PFSK-1 (cell line): ENCODE measurements around the gene PAXX.

ENCODE experiments used
- FOXP2 ChIP-seq: optimal IDR thresholded peaks from 2 replicates; pipeline ENCODE3; 2011; ENCODE audit warnings: borderline replicate concordance, control low read depth, inconsistent platforms; ENCODE audit not compliant: insufficient read depth; ENCODE audit errors: extremely low read length, extremely low read depth
- POLR2AphosphoS5 ChIP-seq: IDR thresholded peaks from 2 replicates; pipeline ENCODE4 v1.6.1; 2012; ENCODE audit warnings: low read depth, mild to moderate bottlenecking, control low read depth, low read length, moderate library complexity
- SIN3A ChIP-seq: IDR thresholded peaks from 2 replicates; pipeline ENCODE4 v1.6.1; 2012; ENCODE audit warnings: mild to moderate bottlenecking, low read length, moderate library complexity, borderline replicate concordance; ENCODE audit not compliant: insufficient read depth
- TAF1 ChIP-seq: IDR thresholded peaks from 2 replicates; pipeline ENCODE4 v1.6.1; 2012; ENCODE audit warnings: low read length, control low read depth, borderline replicate concordance; ENCODE audit not compliant: insufficient read depth
- TF ChIP-seq, protein P1 (sequence below), 2 experiments: IDR thresholded peaks; 2 replicates each; pipeline versions ENCODE4 v1.6.1 to v1.8.0; 2011 to 2012; ENCODE audit warnings: low read depth in 2 of 2, low read length in 2 of 2, control low read depth in 1 of 2, inconsistent platforms in 1 of 2, mild to moderate bottlenecking in 1 of 2, moderate library complexity in 1 of 2; ENCODE audit not compliant: insufficient read depth in 1 of 2

The PAXX gene

DNA sequence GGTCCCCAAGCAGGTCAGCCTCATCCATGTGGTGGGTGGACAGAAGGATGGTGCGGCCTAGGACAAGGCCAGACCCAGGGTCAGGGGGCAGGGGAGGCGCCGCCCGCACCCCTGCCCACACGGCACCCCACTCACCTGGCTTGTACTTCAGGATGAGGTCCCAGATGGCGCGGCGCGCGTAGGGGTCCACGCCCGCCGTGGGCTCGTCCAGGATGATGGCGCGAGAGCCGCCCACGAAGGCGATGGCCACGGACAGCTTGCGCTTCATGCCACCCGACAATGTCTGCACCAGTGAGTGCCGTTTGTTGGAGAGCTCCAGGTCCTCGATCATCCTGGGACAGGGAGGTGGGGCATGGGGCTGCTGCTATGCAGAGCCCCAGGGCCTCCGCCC, 23.3 kb downstream of the PAXX start:
- no peak for TF ChIP-seq FOXP2
- TF ChIP-seq TAF1, result no peak
- TF ChIP-seq POLR2AphosphoS5, result no peak
- TF ChIP-seq SIN3A, result no peak
- TF ChIP-seq, protein P1, sequence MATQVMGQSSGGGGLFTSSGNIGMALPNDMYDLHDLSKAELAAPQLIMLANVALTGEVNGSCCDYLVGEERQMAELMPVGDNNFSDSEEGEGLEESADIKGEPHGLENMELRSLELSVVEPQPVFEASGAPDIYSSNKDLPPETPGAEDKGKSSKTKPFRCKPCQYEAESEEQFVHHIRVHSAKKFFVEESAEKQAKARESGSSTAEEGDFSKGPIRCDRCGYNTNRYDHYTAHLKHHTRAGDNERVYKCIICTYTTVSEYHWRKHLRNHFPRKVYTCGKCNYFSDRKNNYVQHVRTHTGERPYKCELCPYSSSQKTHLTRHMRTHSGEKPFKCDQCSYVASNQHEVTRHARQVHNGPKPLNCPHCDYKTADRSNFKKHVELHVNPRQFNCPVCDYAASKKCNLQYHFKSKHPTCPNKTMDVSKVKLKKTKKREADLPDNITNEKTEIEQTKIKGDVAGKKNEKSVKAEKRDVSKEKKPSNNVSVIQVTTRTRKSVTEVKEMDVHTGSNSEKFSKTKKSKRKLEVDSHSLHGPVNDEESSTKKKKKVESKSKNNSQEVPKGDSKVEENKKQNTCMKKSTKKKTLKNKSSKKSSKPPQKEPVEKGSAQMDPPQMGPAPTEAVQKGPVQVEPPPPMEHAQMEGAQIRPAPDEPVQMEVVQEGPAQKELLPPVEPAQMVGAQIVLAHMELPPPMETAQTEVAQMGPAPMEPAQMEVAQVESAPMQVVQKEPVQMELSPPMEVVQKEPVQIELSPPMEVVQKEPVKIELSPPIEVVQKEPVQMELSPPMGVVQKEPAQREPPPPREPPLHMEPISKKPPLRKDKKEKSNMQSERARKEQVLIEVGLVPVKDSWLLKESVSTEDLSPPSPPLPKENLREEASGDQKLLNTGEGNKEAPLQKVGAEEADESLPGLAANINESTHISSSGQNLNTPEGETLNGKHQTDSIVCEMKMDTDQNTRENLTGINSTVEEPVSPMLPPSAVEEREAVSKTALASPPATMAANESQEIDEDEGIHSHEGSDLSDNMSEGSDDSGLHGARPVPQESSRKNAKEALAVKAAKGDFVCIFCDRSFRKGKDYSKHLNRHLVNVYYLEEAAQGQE (IDR thresholded peaks at IDR 0.05; ENCODE audit: insufficient read depth in 1 of 2, low read depth in 2 of 2, low read length in 2 of 2), result no peak

- TF ChIP-seq FOXP2, result no peak
- TF ChIP-seq SIN3A, result no peak
- no peak for TF ChIP-seq TAF1
- TF ChIP-seq POLR2AphosphoS5, result no peak
- TF ChIP-seq, protein P1 (IDR thresholded peaks at IDR 0.05; ENCODE audit: insufficient read depth in 1 of 2, low read depth in 2 of 2, low read length in 2 of 2), result no peak
Measured at GRCh38 chr9:137015976-137016375, 23.8 kb downstream of the PAXX start.

- TF ChIP-seq TAF1 (no peak), FOXP2 (no peak)
- TF ChIP-seq, protein P1 (IDR thresholded peaks at IDR 0.05; ENCODE audit: insufficient read depth in 1 of 2, low read depth in 2 of 2, low read length in 2 of 2), result no peak
Measured at GRCh38 chr9:137016436-137016835, 24.2 kb downstream of the PAXX start.

- TF ChIP-seq TAF1 (no peak), POLR2AphosphoS5 (no peak), SIN3A (no peak), FOXP2 (no peak)
- TF ChIP-seq, protein P1 (IDR thresholded peaks at IDR 0.05; ENCODE audit: insufficient read depth in 1 of 2, low read depth in 2 of 2, low read length in 2 of 2), result no peak
Measured at GRCh38 chr9:137017071-137017470, 24.8 kb downstream of the PAXX start.
